GM23248 (cell line): Measurements from ENCODE around the gene HJURP.

Experiments used
- EZH2 ChIP-seq: fragments of 200-600 bp; sonication (generic); IDR thresholded peaks from 2 replicates; pipeline ENCODE4 v1.6.1; 2018; ENCODE audit warnings: antibody characterized with exemption, mild to moderate bottlenecking; ENCODE audit not compliant: insufficient read depth, poor library complexity, severe bottlenecking
- EZH2phosphoT487 ChIP-seq: fragments of 200-600 bp; sonication (generic); IDR thresholded peaks from 2 replicates; pipeline ENCODE4 v1.6.1; 2018; ENCODE audit warnings: antibody characterized with exemption, moderate library complexity, mild to moderate bottlenecking, low read depth; ENCODE audit not compliant: insufficient read depth

GRCh38 chr2:233810385-233810784 is 44.0 kb downstream of the HJURP start:
- TF ChIP-seq EZH2phosphoT487 (no peak), EZH2 (no peak)
